HG02970 (cell line): ENCODE data around the gene MTMR10.

Experiments
- ATAC-seq: cut with Tn5 transposase; IDR thresholded peaks from one replicate; pipeline ENCODE4 v1.9.1; 2021; ENCODE audit warnings: mild to moderate bottlenecking, moderate library complexity, moderate number of reproducible peaks; ENCODE audit not compliant: unreplicated experiment, low FRiP score

The MTMR10 gene

GRCh38 chr15:30962079-30962478 lies 29.3 kb downstream of the MTMR10 start:
- no peak for ATAC-seq

- no peak for ATAC-seq
Measured at GRCh38 chr15:30958219-30958618, 33.2 kb downstream of the MTMR10 start.

- no peak for ATAC-seq
Measured at GRCh38 chr15:30956216-30957124, 35.0 kb downstream of the MTMR10 start.

- no peak for ATAC-seq
Measured at GRCh38 chr15:30954674-30955073, 36.8 kb downstream of the MTMR10 start.

- ATAC-seq, result no peak
Measured at GRCh38 chr15:30953731-30954378, 37.6 kb downstream of the MTMR10 start.

- ATAC-seq, result no peak
Measured at GRCh38 chr15:30953183-30953582, 38.2 kb downstream of the MTMR10 start.

GRCh38 chr15:30943654-30944335 lies 47.6 kb downstream of the MTMR10 start:
- no peak for ATAC-seq

GRCh38 chr15:30941520-30941919 lies 49.9 kb downstream of the MTMR10 start:
- no peak for ATAC-seq

GRCh38 chr15:30940359-30940758 lies 51.1 kb downstream of the MTMR10 start:
- no peak for ATAC-seq

GRCh38 chr15:30939161-30939560 lies 52.3 kb downstream of the MTMR10 start:
- ATAC-seq, result no peak

- ATAC-seq, result no peak
Measured at GRCh38 chr15:30933293-30933692, 58.1 kb downstream of the MTMR10 start.

GRCh38 chr15:30930422-30930821 lies 61.0 kb downstream of the MTMR10 start:
- ATAC-seq, result no peak

GRCh38 chr15:30929982-30930381 lies 61.4 kb downstream of the MTMR10 start:
- no peak for ATAC-seq

GRCh38 chr15:30929064-30929669 lies 62.3 kb downstream of the MTMR10 start:
- no peak for ATAC-seq

GRCh38 chr15:30928076-30928475 lies 63.4 kb downstream of the MTMR10 start:
- ATAC-seq, result no peak

- ATAC-seq, result no peak
Measured at GRCh38 chr15:30927148-30927761, 64.2 kb downstream of the MTMR10 start.

GRCh38 chr15:30926161-30926560 lies 65.3 kb downstream of the MTMR10 start:
- ATAC-seq, result no peak

GRCh38 chr15:30925686-30926085 lies 65.7 kb downstream of the MTMR10 start:
- no peak for ATAC-seq

- no peak for ATAC-seq
Measured at GRCh38 chr15:30924353-30924752, 67.1 kb downstream of the MTMR10 start.

GRCh38 chr15:30923429-30923828 lies 68.0 kb downstream of the MTMR10 start:
- no peak for ATAC-seq
